Activated naive CD4-positive, alpha-beta T cell treated with anti-CD3 and anti-CD28 coated beads, Interleukin-2, amount 10 ng/mL, durations not matched to agents 7 days and 5 days (primary cell): Measurements from ENCODE around the gene MAP2K3.
"Not testable (repeated sequence)": the region's sequence is repeated elsewhere in the genome, so short reads cannot be mapped to it uniquely, and the experiment has no call there.

Experiments used
- CTCF ChIA-PET: fragments of 350-600 bp; sonication (Branson Sonifier 250); formaldehyde crosslinking; loops from one replicate; lab custom pipeline; 2021; ENCODE audit warnings: antibody characterized with exemption; lab: Charles Lee
- DNase-seq: peaks from one replicate; pipeline ENCODE4 v3.0.0-alpha.2; 2020
- H3K27ac Mint-ChIP-seq: one replicate; pipeline ENCODE4 v1.8.0; 2021; ENCODE audit warnings: mild to moderate bottlenecking, moderate library complexity, mixed read lengths
- H3K27me3 Mint-ChIP-seq: one replicate; pipeline ENCODE4 v1.8.0; 2021; ENCODE audit warnings: mild to moderate bottlenecking, mixed read lengths
- H3K36me3 Mint-ChIP-seq: one replicate; pipeline ENCODE4 v1.8.0; 2021; ENCODE audit warnings: mixed read lengths
- H3K4me1 Mint-ChIP-seq: one replicate; pipeline ENCODE4 v1.8.0; 2021; ENCODE audit warnings: mixed read lengths
- H3K4me3 Mint-ChIP-seq: one replicate; pipeline ENCODE4 v1.8.0; 2021; ENCODE audit warnings: mild to moderate bottlenecking, moderate library complexity, mixed read lengths
- H3K9me3 Mint-ChIP-seq: one replicate; pipeline ENCODE4 v1.8.0; 2021; ENCODE audit warnings: mixed read lengths

MAP2K3 gene

GRCh38 chr17:21321061-21321460 is 36.5 kb downstream of the MAP2K3 start:
- H3K27me3 Mint-ChIP-seq: peaks cover 33% of the 10 kb centered on the region
- CTCF ChIA-PET, DNase-seq, H3K9me3 Mint-ChIP-seq, H3K4me1 Mint-ChIP-seq, H3K27ac Mint-ChIP-seq, H3K36me3 Mint-ChIP-seq, H3K4me3 Mint-ChIP-seq: not testable (repeated sequence)

GRCh38 chr17:21321744-21322191 is 37.3 kb downstream of the MAP2K3 start:
- H3K9me3 Mint-ChIP-seq, DNase-seq, H3K36me3 Mint-ChIP-seq, H3K4me1 Mint-ChIP-seq, H3K4me3 Mint-ChIP-seq, H3K27ac Mint-ChIP-seq, CTCF ChIA-PET: not testable (repeated sequence)
- H3K27me3 Mint-ChIP-seq: peaks cover 37% of the 10 kb centered on the region

GRCh38 chr17:21323257-21324111 is 39.0 kb downstream of the MAP2K3 start:
- peaks cover 40% of the 10 kb centered on the region for H3K27me3 Mint-ChIP-seq
- H3K9me3 Mint-ChIP-seq, CTCF ChIA-PET, H3K27ac Mint-ChIP-seq, H3K4me1 Mint-ChIP-seq, DNase-seq, H3K36me3 Mint-ChIP-seq: not testable (repeated sequence)
- peak overlapping the region; percentile 92 for H3K4me3 Mint-ChIP-seq

GRCh38 chr17:21324741-21325140 is 40.2 kb downstream of the MAP2K3 start:
- H3K4me1 Mint-ChIP-seq, CTCF ChIA-PET, DNase-seq, H3K9me3 Mint-ChIP-seq, H3K36me3 Mint-ChIP-seq, H3K4me3 Mint-ChIP-seq, H3K27ac Mint-ChIP-seq: not testable (repeated sequence)
- H3K27me3 Mint-ChIP-seq: peaks cover 41% of the 10 kb centered on the region

- H3K36me3 Mint-ChIP-seq, H3K4me3 Mint-ChIP-seq, H3K9me3 Mint-ChIP-seq, CTCF ChIA-PET, DNase-seq, H3K27ac Mint-ChIP-seq, H3K4me1 Mint-ChIP-seq: not testable (repeated sequence)
- peaks cover 43% of the 10 kb centered on the region for H3K27me3 Mint-ChIP-seq
Observed at GRCh38 chr17:21327921-21328320, 43.4 kb downstream of the MAP2K3 start.

- DNase-seq, H3K36me3 Mint-ChIP-seq, H3K4me1 Mint-ChIP-seq, H3K27ac Mint-ChIP-seq, CTCF ChIA-PET, H3K4me3 Mint-ChIP-seq, H3K9me3 Mint-ChIP-seq: not testable (repeated sequence)
- peaks cover 35% of the 10 kb centered on the region for H3K27me3 Mint-ChIP-seq
Observed at GRCh38 chr17:21328778-21329177, 44.3 kb downstream of the MAP2K3 start.

GRCh38 chr17:21330436-21331160 is 46.1 kb downstream of the MAP2K3 start:
- peaks cover 5% of the 10 kb centered on the region for H3K9me3 Mint-ChIP-seq
- CTCF ChIA-PET: no interaction called here
- H3K36me3 Mint-ChIP-seq: no peaks in the 10 kb centered on the region
- peaks cover 24% of the 10 kb centered on the region for H3K27me3 Mint-ChIP-seq
- H3K4me1 Mint-ChIP-seq: peaks cover under 1% of the 10 kb centered on the region
- no peak overlapping the region for H3K4me3 Mint-ChIP-seq
- H3K27ac Mint-ChIP-seq: no peak overlapping the region
- no peak for DNase-seq

GRCh38 chr17:21336541-21337294 is 52.2 kb downstream of the MAP2K3 start:
- DNase-seq, H3K4me1 Mint-ChIP-seq, H3K27me3 Mint-ChIP-seq, H3K4me3 Mint-ChIP-seq, CTCF ChIA-PET, H3K9me3 Mint-ChIP-seq, H3K36me3 Mint-ChIP-seq, H3K27ac Mint-ChIP-seq: not testable (repeated sequence)

GRCh38 chr17:21337981-21338625 is 53.6 kb downstream of the MAP2K3 start:
- H3K4me1 Mint-ChIP-seq, H3K9me3 Mint-ChIP-seq, H3K27me3 Mint-ChIP-seq, DNase-seq, H3K36me3 Mint-ChIP-seq, CTCF ChIA-PET, H3K27ac Mint-ChIP-seq, H3K4me3 Mint-ChIP-seq: not testable (repeated sequence)

- H3K4me3 Mint-ChIP-seq: no peak overlapping the region
Observed at GRCh38 chr17:21339011-21339410, 54.5 kb downstream of the MAP2K3 start.

GRCh38 chr17:21339571-21339970 is 55.1 kb downstream of the MAP2K3 start:
- H3K4me3 Mint-ChIP-seq, H3K27me3 Mint-ChIP-seq, CTCF ChIA-PET, H3K4me1 Mint-ChIP-seq, DNase-seq, H3K9me3 Mint-ChIP-seq, H3K27ac Mint-ChIP-seq, H3K36me3 Mint-ChIP-seq: not testable (repeated sequence)

More at GRCh38 chr17:21339011-21339410, 54.5 kb downstream of the MAP2K3 start:
- no peak for DNase-seq
- Mint-ChIP-seq H3K36me3 (no peaks in the 10 kb centered on the region), H3K9me3 (no peaks in the 10 kb centered on the region), H3K4me1 (no peaks in the 10 kb centered on the region), H3K27me3 (peaks cover 4% of the 10 kb centered on the region), H3K27ac (no peak overlapping the region)
- CTCF ChIA-PET: no interaction called here

GRCh38 chr17:21340407-21340806 is 55.9 kb downstream of the MAP2K3 start:
- not testable (repeated sequence) for H3K4me1 Mint-ChIP-seq

GRCh38 chr17:21341279-21341678 is 56.8 kb downstream of the MAP2K3 start:
- DNase-seq, H3K4me3 Mint-ChIP-seq, H3K36me3 Mint-ChIP-seq, H3K9me3 Mint-ChIP-seq, H3K4me1 Mint-ChIP-seq, H3K27me3 Mint-ChIP-seq, H3K27ac Mint-ChIP-seq, CTCF ChIA-PET: not testable (repeated sequence)

More at GRCh38 chr17:21340407-21340806, 55.9 kb downstream of the MAP2K3 start:
- H3K9me3 Mint-ChIP-seq, H3K36me3 Mint-ChIP-seq, H3K27ac Mint-ChIP-seq, H3K4me3 Mint-ChIP-seq, DNase-seq, CTCF ChIA-PET, H3K27me3 Mint-ChIP-seq: not testable (repeated sequence)

- not testable (repeated sequence) for H3K27ac Mint-ChIP-seq, DNase-seq
Observed at GRCh38 chr17:21341925-21342540, 57.5 kb downstream of the MAP2K3 start.

More at GRCh38 chr17:21341925-21342540, 57.5 kb downstream of the MAP2K3 start:
- H3K27me3 Mint-ChIP-seq, H3K9me3 Mint-ChIP-seq, H3K4me3 Mint-ChIP-seq, H3K4me1 Mint-ChIP-seq, H3K36me3 Mint-ChIP-seq, CTCF ChIA-PET: not testable (repeated sequence)
